Transverse colon (tissue), 4 donors: Measurements from ENCODE around the gene TPM1. TPM values are rescaled to one million over a fixed set of nuclear protein-coding genes. Genes with fewer than 3 reads are reported as not detected.

Experiments used
- DNase-seq: peaks from one replicate; pipeline ENCODE4 v3.0.0-alpha.2; 2019
- H3K27ac ChIP-seq, 4 donors: fragments of 200-600 bp; sonication (generic); 2 replicates each; pipeline ENCODE4 v1.5.1; 2016 to 2018; ENCODE audit warnings: inconsistent platforms in 4 of 4
- H3K27me3 ChIP-seq: fragments of 200-600 bp; sonication (generic); 2 replicates; pipeline ENCODE4 v1.5.1; 2017; ENCODE audit warnings: inconsistent platforms
- H3K36me3 ChIP-seq, 4 donors: fragments of 200-600 bp; sonication (generic); 2 replicates each; pipeline ENCODE4 v1.5.1; 2017 to 2019; ENCODE audit warnings: inconsistent platforms in 4 of 4
- H3K4me1 ChIP-seq, 4 donors: fragments of 200-600 bp; sonication (generic); 2 replicates each; pipeline ENCODE4 v1.5.1; 2017 to 2020; ENCODE audit warnings: inconsistent platforms in 4 of 4
- H3K4me3 ChIP-seq, 4 donors: fragments of 200-600 bp; sonication (generic); 1 replicate in 1 of 4; 2 replicates in 3 of 4; pipeline versions ENCODE4 v1.5.1 to v1.6.1; 2017 to 2019; ENCODE audit warnings: inconsistent platforms in 4 of 4
- H3K9me3 ChIP-seq, 2 donors: fragments of 200-600 bp; sonication (generic); 2 replicates each; pipeline ENCODE4 v1.5.1; 2017 to 2019; ENCODE audit warnings: inconsistent platforms in 2 of 2
- EP300 ChIP-seq: sonication (generic); formaldehyde crosslinking; IDR thresholded peaks from one replicate; pipeline ENCODE4 v1.6.1; 2017; ENCODE audit warnings: antibody characterized with exemption, low read depth
- POLR2A ChIP-seq: fragments of 450-650 bp; IDR thresholded peaks from one replicate; pipeline ENCODE4 v1.6.1; 2016; ENCODE audit warnings: antibody characterized with exemption, mild to moderate bottlenecking, moderate library complexity
- POLR2AphosphoS5 ChIP-seq, 3 donors: sonication (generic); formaldehyde crosslinking; IDR thresholded peaks; one replicate each; pipeline ENCODE4 v1.6.1; 2016; ENCODE audit warnings: antibody characterized with exemption in 3 of 3
- WGBS, 2 donors: methylation state at CpG; one replicate each; pipeline ENCODE4 v1.1.5; 2018; ENCODE audit warnings: low coverage in 1 of 2; 5-methylcytosine and 5-hydroxymethylcytosine counted together
- in situ Hi-C, 4 donors: fragments of 200-750 bp; cut with MboI; loops; one replicate each; pipeline versions ENCODE4 v1.15.0 to v1.15.1; 2017; ENCODE audit warnings: low sequenced_read_pairs in 3 of 4, low pct_ligation_motif_present in 1 of 4, low pct_unique_long_range_greater_than_20kb in 1 of 4
- intact Hi-C: fragments of 100-400 bp; cut with DNase I; formaldehyde crosslinking; loops from one replicate; pipeline ENCODE4 v1.15.1; 2023; ENCODE audit warnings: low total_unique reads
- total RNA-seq, 4 donors: library from RNA; depleted of rRNA; stranded (reverse); fragments of >200 nt; gene quantifications; one replicate each; pipeline ENCODE4 v1.1.0, GENCODE V29; 2016
- TF ChIP-seq, protein P1 (sequence below), 5 experiments: fragments of 200-600 bp in 3 of 5; fragments of 450-650 bp in 2 of 5; sonication (generic) in 3 of 5; IDR thresholded peaks; 1 replicate in 2 of 5; 2 replicates in 3 of 5; pipeline ENCODE4 v1.5.1; 2016 to 2017; ENCODE audit warnings: antibody characterized with exemption in 5 of 5, inconsistent platforms in 3 of 5, mild to moderate bottlenecking in 2 of 5, moderate library complexity in 1 of 5

The TPM1 gene
- total RNA-seq, 4 donors from 2014 or later, result 775 to 2,480 (median 1,140) TPM

DNA sequence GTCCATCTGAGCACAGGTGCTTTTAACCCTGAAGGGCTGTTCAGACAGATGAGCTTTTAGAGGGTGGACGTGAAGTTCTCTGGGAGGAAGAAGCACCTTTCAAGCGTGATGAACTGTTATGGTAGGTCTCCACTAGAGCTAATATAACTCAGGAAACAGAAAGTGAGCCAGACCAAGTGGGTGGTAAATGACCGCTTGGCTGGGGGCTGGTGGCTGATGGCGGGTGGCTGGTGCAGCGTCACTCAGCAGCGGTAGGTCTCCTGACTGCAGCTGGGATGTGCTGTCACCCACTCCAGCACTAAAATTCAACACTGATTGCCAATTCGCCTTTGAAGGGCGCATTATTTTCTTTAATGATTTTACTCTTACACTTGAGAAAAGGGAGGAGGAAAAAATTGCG lies 47.9 kb downstream of the TPM1 start:
- Histone ChIP-seq H3K36me3 (no peaks in the 10 kb centered on the region), H3K9me3 (no peaks in the 10 kb centered on the region), H3K27me3 (no peaks in the 10 kb centered on the region), H3K27ac (peak overlapping the region; percentile 70 to 81 (median 71)), H3K4me3 (no peak overlapping the region), H3K4me1 (peaks cover 11 to 31% (median 13%) of the 10 kb centered on the region in 4 donors)
- DNase-seq, result no peak
- WGBS, 2 donors, result 92 to 100% methylated on average over 5 to 9 of the region's 9 CpGs
- TF ChIP-seq POLR2AphosphoS5 (IDR thresholded peaks at IDR 0.05) (no peak), POLR2A (no peak), EP300 (no peak)
- TF ChIP-seq, protein P1, sequence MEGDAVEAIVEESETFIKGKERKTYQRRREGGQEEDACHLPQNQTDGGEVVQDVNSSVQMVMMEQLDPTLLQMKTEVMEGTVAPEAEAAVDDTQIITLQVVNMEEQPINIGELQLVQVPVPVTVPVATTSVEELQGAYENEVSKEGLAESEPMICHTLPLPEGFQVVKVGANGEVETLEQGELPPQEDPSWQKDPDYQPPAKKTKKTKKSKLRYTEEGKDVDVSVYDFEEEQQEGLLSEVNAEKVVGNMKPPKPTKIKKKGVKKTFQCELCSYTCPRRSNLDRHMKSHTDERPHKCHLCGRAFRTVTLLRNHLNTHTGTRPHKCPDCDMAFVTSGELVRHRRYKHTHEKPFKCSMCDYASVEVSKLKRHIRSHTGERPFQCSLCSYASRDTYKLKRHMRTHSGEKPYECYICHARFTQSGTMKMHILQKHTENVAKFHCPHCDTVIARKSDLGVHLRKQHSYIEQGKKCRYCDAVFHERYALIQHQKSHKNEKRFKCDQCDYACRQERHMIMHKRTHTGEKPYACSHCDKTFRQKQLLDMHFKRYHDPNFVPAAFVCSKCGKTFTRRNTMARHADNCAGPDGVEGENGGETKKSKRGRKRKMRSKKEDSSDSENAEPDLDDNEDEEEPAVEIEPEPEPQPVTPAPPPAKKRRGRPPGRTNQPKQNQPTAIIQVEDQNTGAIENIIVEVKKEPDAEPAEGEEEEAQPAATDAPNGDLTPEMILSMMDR (IDR thresholded peaks at IDR 0.05), result no peak
- intact Hi-C loops, result loop anchor here (5.0 kb wide), 2 partner anchors 43 to 243 kb away; no protein-coding TSS in a partner anchor
- in situ Hi-C loops, result no loop called here

DNA sequence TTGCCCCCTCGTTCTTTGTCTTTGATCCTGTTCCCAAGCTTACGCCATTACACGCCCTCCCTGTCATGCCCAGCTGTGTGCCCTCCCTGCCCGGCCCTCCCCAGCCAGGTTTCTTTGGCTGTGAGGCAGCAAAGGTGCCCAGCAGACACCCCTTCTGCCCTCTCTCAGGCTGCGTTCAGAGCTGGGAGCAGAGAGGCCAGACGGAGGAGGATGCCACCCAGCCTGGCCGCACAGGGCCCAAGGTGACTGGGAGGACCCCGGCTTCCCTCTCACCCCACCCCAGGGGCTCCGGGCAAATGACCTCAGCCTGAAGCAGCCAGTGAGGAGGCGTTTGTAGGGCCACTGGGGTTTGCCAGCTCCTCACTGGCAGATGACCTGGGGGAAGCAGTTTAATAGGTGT lies 48.3 kb downstream of the TPM1 start:
- Histone ChIP-seq H3K9me3 (no peaks in the 10 kb centered on the region), H3K36me3 (no peaks in the 10 kb centered on the region), H3K27ac (peak overlapping the region in 3 of 4 donors; percentile 71 to 81 (median 71)), H3K4me1 (peaks cover 11 to 31% (median 13%) of the 10 kb centered on the region in 4 donors), H3K27me3 (no peaks in the 10 kb centered on the region), H3K4me3 (no peak overlapping the region)
- intact Hi-C loops, result loop anchor here (1.0 to 5.0 kb wide), 3 partner anchors 44 to 314 kb away; no protein-coding TSS in a partner anchor
- in situ Hi-C loops, result no loop called here
- WGBS, 2 donors, result 85 to 93% methylated on average over 3 to 10 of the region's 10 CpGs
- TF ChIP-seq POLR2A, result no peak
- TF ChIP-seq, protein P1 (IDR thresholded peaks at IDR 0.05), result no peak
- no peak for TF ChIP-seq POLR2AphosphoS5 (IDR thresholded peaks at IDR 0.05)
- no peak for TF ChIP-seq EP300
- no peak for DNase-seq

DNA sequence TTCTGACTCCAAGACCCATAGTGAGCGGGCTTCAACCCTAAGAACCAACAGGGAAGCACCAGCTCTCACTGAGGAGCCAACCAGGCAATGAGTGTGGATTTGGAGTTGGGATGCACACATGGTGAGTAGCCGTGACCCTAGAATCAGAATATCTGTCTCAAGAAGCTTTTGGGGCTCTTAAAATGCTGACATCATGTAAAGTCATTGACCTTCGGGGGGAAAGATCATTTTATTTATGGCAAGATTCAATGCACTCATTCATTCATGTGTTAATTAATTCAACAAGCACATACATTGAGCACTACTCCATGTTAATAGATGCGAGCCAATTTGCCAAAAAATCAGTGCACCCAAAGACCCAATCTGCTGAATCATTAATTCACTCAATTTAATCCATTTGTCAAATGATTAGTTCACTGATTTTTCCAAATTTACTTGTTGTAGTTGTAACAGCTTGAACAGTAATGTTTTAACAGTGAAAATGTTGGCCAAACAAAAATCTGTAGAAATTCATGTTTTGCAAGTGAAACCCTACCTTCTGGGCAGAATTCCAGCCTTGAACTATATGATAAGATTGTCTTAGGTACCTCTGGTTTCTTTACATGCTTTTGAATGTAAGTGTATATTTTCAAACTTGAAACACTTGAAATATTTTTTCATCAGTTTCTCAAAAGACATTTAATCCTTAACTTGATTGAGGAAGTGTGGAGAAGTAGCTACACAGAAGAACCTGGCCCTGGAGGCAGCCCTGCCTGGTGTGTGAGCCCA lies 49.3 kb downstream of the TPM1 start:
- WGBS, 2 donors, result 67 to 71% methylated on average over 1 to 4 of the region's 4 CpGs
- intact Hi-C loops, result loop anchor here (1.0 to 5.0 kb wide), 3 partner anchors 45 to 315 kb away; no protein-coding TSS in a partner anchor
- H3K4me1 ChIP-seq, result peaks cover 11 to 31% (median 13%) of the 10 kb centered on the region in 4 donors
- no peak overlapping the region for H3K27ac ChIP-seq
- in situ Hi-C loops, result no loop called here
- H3K4me3 ChIP-seq, result no peak overlapping the region
- no peak for DNase-seq
- H3K27me3 ChIP-seq, result no peaks in the 10 kb centered on the region
- TF ChIP-seq POLR2A (no peak), POLR2AphosphoS5 (IDR thresholded peaks at IDR 0.05) (no peak), EP300 (no peak)
- TF ChIP-seq, protein P1 (IDR thresholded peaks at IDR 0.05), result no peak
- H3K36me3 ChIP-seq, result no peaks in the 10 kb centered on the region
- H3K9me3 ChIP-seq, result no peaks in the 10 kb centered on the region

DNA sequence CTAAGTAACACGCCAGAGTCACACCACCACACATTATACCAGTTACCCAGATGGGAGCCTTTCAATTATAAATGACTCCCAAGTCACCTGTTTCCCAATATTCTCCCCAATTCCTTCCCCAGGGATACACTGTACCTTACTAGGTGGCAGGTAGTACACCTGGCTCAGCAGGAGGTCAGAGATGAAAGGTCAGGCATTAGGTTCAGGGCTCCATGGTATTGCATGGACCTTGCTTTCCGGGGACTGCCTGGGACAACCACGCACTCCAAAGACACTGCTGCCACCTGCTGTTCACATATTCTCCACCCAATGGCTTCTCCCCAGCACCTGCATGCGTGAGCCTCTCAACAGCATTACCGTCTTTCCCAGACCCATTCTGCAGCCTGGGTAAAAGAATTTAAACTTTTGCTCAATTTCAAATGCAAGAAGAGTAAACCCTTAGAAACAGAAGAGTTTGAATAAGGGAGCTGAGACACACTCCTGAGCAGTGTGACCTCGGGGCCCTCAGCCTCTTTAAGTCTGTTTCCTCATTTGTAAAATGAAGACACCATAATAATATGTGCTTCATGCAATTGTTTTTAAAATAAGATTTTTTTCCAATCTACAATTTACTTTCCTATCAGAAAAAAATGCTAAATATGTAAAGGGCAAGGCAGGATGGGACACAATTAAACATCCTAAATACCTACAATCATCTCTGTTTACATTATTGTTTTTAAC lies 51.1 kb downstream of the TPM1 start:
- intact Hi-C loops (loop anchor here (5.0 kb wide), 2 partner anchors 46 to 246 kb away; no protein-coding TSS in a partner anchor), in situ Hi-C loops (no loop called here)
- Histone ChIP-seq H3K4me3 (no peak overlapping the region), H3K27me3 (no peaks in the 10 kb centered on the region), H3K36me3 (no peaks in the 10 kb centered on the region), H3K9me3 (no peaks in the 10 kb centered on the region), H3K4me1 (peaks cover 8 to 32% (median 10%) of the 10 kb centered on the region in 4 donors), H3K27ac (peak overlapping the region; percentile 28 to 54 (median 39))
- peak; percentile 87 for DNase-seq
- TF ChIP-seq EP300, result no peak
- TF ChIP-seq POLR2A, result no peak
- TF ChIP-seq, protein P1 (IDR thresholded peaks at IDR 0.05), result peak; percentile 79 to 92 (median 85)
- TF ChIP-seq POLR2AphosphoS5 (IDR thresholded peaks at IDR 0.05), result peak in 2 of 3 donors; percentile 24 to 42
- WGBS, 2 donors, result 18 to 30% methylated on average over 3 to 6 of the region's 6 CpGs
